HEK293T (cell line): ENCODE results near the gene NAP1L1.

Source experiments
- BHLHE40 ChIP-seq: fragments of 450-650 bp; IDR thresholded peaks from 2 replicates; pipeline ENCODE4 v1.6.1; 2016; ENCODE audit warnings: mild to moderate bottlenecking, moderate library complexity, borderline replicate concordance
- FOXA1 ChIP-seq: fragments of 450-650 bp; IDR thresholded peaks from 2 replicates; pipeline ENCODE4 v1.6.1; 2016; ENCODE audit warnings: mild to moderate bottlenecking
- FOXK2 ChIP-seq: fragments of 450-650 bp; IDR thresholded peaks from 2 replicates; pipeline ENCODE4 v1.6.1; 2016; ENCODE audit warnings: mild to moderate bottlenecking
- FOXM1 ChIP-seq: fragments of 450-650 bp; IDR thresholded peaks from 2 replicates; pipeline ENCODE4 v1.6.1; 2017; ENCODE audit warnings: mild to moderate bottlenecking, borderline replicate concordance
- HDGF ChIP-seq: fragments of 450-650 bp; IDR thresholded peaks from 2 replicates; pipeline ENCODE4 v1.6.1; 2017; ENCODE audit warnings: antibody characterized with exemption, borderline replicate concordance
- NFRKB ChIP-seq: fragments of 450-650 bp; IDR thresholded peaks from 2 replicates; pipeline ENCODE4 v1.6.1; 2016; ENCODE audit warnings: mild to moderate bottlenecking, moderate library complexity
- SP1 ChIP-seq: fragments of 450-650 bp; IDR thresholded peaks from 2 replicates; pipeline ENCODE4 v1.6.1; 2017
- SUZ12 ChIP-seq: fragments of 450-650 bp; IDR thresholded peaks from 2 replicates; pipeline ENCODE4 v1.6.1; 2016; ENCODE audit warnings: mild to moderate bottlenecking
- TARDBP ChIP-seq: fragments of 450-650 bp; IDR thresholded peaks from 2 replicates; pipeline ENCODE4 v1.6.1; 2016

- TF ChIP-seq FOXK2 (no peak), TARDBP (no peak), BHLHE40 (no peak), NFRKB (no peak), SP1 (no peak), SUZ12 (no peak), FOXM1 (no peak), HDGF (no peak), FOXA1 (no peak)
Measured at GRCh38 chr12:76018111-76018510, 66.4 kb downstream of the NAP1L1 start.
